WTC11 (cell line): Measurements from ENCODE around the gene PTPRG. TPM values are rescaled to one million over a fixed set of nuclear protein-coding genes. Genes with fewer than 3 reads are reported as not detected.

ENCODE experiments used
- AFF4 ChIP-seq: sonication (generic); formaldehyde crosslinking; IDR thresholded peaks from 2 replicates; pipeline ENCODE4 v1.8.1; 2023; ENCODE audit warnings: mild to moderate bottlenecking, missing genetic modification reagents, borderline replicate concordance
- JAZF1 ChIP-seq: fragments of 250-450 bp; sonication (Bioruptor Pico); IDR thresholded peaks from 2 replicates; pipeline ENCODE4 v1.9.0; 2021; ENCODE audit warnings: moderate library complexity, mild to moderate bottlenecking, inconsistent platforms
- MYBL2 ChIP-seq: sonication (generic); formaldehyde crosslinking; IDR thresholded peaks from 2 replicates; pipeline ENCODE4 v1.8.1; 2023; ENCODE audit warnings: mild to moderate bottlenecking, moderate library complexity, missing genetic modification reagents
- NR1H2 ChIP-seq: sonication (generic); formaldehyde crosslinking; IDR thresholded peaks from 2 replicates; pipeline ENCODE4 v1.9.0; 2021; ENCODE audit warnings: mild to moderate bottlenecking, moderate library complexity, missing genetic modification reagents
- SOX15 ChIP-seq: fragments of 250-450 bp; sonication (Bioruptor Pico); IDR thresholded peaks from 2 replicates; pipeline ENCODE4 v1.9.0; 2021; ENCODE audit warnings: mild to moderate bottlenecking
- ZNF281 ChIP-seq: sonication (generic); formaldehyde crosslinking; IDR thresholded peaks from 2 replicates; pipeline ENCODE4 v1.8.0; 2023; ENCODE audit warnings: mild to moderate bottlenecking, missing genetic modification reagents
- ZNF416 ChIP-seq: fragments of 250-450 bp; sonication (Bioruptor Pico); IDR thresholded peaks from 2 replicates; pipeline ENCODE4 v1.9.0; 2021; ENCODE audit warnings: mild to moderate bottlenecking, inconsistent platforms
- ZNF532 ChIP-seq: fragments of 250-450 bp; sonication (Bioruptor Pico); IDR thresholded peaks from 2 replicates; pipeline ENCODE4 v1.9.0; 2021; ENCODE audit warnings: mild to moderate bottlenecking, borderline replicate concordance
- total RNA-seq: library from RNA; stranded (reverse); gene quantifications from 3 replicates; pipeline ENCODE4 v1.2.3, GENCODE V29; 2021
- TF ChIP-seq, protein P1 (sequence below): fragments of 250-450 bp; sonication (Bioruptor Pico); IDR thresholded peaks from 2 replicates; pipeline ENCODE4 v1.8.0; 2021; ENCODE audit warnings: mild to moderate bottlenecking
- TF ChIP-seq, protein P2 (sequence below): sonication (generic); formaldehyde crosslinking; IDR thresholded peaks from 2 replicates; pipeline ENCODE4 v1.8.0; 2023; ENCODE audit warnings: missing genetic modification reagents, mild to moderate bottlenecking, borderline replicate concordance

The PTPRG gene
- total RNA-seq, 1 experiment from 2014 or later, result 106 TPM

GRCh38 chr3:61980041-61980440, 418.7 kb downstream of the PTPRG start (continued):
- TF ChIP-seq ZNF532 (no peak), JAZF1 (no peak), AFF4 (CRISPR knock-in tag) (no peak), MYBL2 (CRISPR knock-in tag) (no peak), ZNF416 (CRISPR knock-in tag) (no peak), SOX15 (CRISPR knock-in tag) (no peak), NR1H2 (CRISPR knock-in tag) (no peak), ZNF281 (CRISPR knock-in tag) (no peak)
- TF ChIP-seq, protein P1, sequence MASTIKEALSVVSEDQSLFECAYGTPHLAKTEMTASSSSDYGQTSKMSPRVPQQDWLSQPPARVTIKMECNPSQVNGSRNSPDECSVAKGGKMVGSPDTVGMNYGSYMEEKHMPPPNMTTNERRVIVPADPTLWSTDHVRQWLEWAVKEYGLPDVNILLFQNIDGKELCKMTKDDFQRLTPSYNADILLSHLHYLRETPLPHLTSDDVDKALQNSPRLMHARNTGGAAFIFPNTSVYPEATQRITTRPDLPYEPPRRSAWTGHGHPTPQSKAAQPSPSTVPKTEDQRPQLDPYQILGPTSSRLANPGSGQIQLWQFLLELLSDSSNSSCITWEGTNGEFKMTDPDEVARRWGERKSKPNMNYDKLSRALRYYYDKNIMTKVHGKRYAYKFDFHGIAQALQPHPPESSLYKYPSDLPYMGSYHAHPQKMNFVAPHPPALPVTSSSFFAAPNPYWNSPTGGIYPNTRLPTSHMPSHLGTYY, result no peak
- TF ChIP-seq, protein P2, sequence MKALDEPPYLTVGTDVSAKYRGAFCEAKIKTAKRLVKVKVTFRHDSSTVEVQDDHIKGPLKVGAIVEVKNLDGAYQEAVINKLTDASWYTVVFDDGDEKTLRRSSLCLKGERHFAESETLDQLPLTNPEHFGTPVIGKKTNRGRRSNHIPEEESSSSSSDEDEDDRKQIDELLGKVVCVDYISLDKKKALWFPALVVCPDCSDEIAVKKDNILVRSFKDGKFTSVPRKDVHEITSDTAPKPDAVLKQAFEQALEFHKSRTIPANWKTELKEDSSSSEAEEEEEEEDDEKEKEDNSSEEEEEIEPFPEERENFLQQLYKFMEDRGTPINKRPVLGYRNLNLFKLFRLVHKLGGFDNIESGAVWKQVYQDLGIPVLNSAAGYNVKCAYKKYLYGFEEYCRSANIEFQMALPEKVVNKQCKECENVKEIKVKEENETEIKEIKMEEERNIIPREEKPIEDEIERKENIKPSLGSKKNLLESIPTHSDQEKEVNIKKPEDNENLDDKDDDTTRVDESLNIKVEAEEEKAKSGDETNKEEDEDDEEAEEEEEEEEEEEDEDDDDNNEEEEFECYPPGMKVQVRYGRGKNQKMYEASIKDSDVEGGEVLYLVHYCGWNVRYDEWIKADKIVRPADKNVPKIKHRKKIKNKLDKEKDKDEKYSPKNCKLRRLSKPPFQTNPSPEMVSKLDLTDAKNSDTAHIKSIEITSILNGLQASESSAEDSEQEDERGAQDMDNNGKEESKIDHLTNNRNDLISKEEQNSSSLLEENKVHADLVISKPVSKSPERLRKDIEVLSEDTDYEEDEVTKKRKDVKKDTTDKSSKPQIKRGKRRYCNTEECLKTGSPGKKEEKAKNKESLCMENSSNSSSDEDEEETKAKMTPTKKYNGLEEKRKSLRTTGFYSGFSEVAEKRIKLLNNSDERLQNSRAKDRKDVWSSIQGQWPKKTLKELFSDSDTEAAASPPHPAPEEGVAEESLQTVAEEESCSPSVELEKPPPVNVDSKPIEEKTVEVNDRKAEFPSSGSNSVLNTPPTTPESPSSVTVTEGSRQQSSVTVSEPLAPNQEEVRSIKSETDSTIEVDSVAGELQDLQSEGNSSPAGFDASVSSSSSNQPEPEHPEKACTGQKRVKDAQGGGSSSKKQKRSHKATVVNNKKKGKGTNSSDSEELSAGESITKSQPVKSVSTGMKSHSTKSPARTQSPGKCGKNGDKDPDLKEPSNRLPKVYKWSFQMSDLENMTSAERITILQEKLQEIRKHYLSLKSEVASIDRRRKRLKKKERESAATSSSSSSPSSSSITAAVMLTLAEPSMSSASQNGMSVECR (CRISPR knock-in tag), result no peak
